NAMALWA (cell line): ENCODE results near the gene SIRPA.

ENCODE experiments used
- DNase-seq: peaks from one replicate; pipeline ENCODE4 v3.0.0-alpha.2; 2015; ENCODE audit warnings: low spot score

The SIRPA gene

DNA sequence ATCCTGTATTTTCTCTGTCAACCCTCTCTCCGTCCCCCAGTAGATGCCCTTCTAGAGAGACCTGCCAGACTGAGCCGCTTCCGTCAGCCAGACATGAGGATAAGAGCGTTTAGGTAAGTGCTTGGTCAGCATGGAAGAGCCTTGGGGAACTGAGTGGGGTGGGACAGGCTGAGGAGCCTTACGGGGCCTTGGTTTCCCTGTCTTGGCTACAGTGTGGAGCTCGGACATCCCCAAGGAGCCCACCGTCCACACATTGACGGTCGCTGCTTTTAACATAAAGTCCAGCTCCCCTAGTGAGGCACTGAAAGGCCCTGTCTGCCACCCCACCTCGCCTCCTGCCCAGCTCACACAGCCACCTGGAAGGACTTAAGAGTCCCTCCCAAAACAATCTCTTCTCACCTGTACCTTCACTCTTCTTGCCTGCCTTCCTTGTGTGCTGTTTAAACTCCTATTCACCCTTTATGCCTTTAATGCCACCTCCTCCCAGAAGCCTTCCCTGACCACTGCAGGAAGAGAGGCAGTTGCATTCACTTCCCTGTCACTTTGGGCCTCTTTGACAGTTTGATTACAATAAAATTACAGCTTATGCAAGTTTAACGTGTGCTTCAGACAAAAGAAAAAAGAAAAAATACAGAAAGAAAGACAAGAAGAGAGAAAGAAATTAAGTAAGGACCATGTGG is 56.4 kb downstream of the SIRPA start:
- DNase-seq: no peak

GRCh38 chr20:1952737-1953530 is 57.7 kb downstream of the SIRPA start:
- DNase-seq: no peak

- DNase-seq: peak; percentile 18
Observed at GRCh38 chr20:1953621-1954020, 58.4 kb downstream of the SIRPA start.

DNA sequence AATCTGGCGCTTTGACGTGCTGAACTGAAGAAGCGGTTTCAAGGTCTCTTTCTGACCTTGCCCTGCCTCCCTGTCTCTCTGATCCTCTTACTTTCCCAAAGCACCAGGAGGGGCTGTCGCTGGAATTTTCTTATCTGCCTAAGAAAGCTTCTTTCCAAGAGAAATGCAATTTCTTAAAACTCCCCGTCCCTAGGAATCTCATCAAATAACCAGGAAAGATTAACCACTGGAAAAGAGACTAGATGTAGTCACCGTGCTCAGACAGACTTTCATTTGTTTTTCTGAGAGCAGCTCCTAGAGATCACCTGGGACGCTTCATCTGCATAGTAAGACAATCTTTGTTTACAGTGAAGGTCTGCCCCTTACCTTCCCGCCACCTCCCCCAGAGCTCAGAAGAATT is 60.0 kb downstream of the SIRPA start:
- DNase-seq: no peak

DNA sequence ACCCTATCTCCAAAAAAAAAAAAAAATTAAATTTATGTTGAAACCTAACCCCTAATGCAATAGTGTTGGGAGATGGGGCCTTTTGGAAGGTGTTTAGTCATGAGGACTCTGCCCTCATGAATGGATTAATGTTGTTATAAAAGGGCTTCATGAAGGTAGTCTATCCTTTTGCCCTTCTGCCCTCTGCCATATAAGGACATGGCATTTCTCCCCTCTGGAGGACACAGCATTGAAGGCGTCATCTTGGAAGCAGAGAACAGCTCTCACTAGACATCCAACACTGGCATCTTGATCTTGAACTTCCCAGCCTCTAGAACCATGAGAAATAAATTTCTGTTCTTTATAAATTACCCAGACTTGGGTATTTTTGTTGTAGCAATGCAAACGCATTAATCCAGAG is 63.2 kb downstream of the SIRPA start:
- DNase-seq: no peak

DNA sequence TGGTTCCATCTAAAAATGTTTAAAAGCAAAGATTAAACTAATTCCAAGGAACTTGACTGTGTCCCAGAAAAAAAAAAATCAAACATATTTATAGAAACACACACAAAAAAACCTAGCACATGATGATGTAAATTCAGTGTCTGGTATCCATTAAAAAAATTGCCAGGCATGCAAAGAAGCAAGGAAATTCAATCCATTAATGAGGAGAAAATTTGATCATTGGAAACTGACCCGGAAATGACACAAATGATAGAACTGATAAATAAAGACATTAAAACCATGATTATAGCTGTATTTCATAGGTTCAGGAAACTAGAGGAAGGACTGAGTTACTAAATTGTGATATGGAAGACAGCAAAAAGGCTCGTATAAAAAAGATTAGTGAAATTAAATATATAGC is 63.9 kb downstream of the SIRPA start:
- DNase-seq: no peak

DNA sequence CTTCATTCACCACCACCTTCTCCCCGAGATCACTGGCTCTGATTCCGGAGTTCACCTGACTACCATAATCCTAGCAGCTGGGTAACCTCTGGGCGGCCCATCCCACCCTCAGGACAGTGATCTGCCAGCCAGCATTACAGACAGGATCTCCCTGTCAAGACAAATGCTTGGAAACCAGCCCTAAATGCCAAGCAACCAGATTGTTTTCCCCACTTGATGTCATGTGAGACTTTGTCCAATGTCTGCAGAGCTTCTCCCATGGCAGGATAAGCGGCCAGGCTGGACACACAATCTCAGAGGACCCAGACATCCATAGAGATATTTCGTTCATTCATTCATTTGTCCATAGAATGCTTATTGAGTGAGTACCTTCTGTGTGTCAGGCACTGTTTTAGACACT is 66.2 kb downstream of the SIRPA start:
- no peak for DNase-seq

DNA sequence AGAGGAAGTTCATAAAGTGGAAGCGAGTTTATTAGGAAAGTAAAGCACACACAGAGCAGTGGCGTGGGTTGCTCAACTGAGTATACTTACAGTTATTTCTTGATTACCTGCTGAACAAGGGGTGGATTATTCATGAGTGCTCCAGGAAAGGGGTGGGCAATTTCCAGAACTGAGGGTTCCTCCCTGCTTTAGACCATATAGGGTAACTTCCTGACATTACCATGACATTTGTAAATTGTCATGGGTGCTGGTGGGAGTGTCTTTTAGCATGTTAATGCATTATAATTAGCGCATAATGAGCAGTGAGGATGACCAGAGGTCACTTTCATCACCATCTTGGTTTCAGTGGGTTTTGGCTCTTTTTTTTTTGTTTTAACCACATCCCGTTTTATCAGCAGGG is 68.9 kb downstream of the SIRPA start:
- DNase-seq: no peak

DNA sequence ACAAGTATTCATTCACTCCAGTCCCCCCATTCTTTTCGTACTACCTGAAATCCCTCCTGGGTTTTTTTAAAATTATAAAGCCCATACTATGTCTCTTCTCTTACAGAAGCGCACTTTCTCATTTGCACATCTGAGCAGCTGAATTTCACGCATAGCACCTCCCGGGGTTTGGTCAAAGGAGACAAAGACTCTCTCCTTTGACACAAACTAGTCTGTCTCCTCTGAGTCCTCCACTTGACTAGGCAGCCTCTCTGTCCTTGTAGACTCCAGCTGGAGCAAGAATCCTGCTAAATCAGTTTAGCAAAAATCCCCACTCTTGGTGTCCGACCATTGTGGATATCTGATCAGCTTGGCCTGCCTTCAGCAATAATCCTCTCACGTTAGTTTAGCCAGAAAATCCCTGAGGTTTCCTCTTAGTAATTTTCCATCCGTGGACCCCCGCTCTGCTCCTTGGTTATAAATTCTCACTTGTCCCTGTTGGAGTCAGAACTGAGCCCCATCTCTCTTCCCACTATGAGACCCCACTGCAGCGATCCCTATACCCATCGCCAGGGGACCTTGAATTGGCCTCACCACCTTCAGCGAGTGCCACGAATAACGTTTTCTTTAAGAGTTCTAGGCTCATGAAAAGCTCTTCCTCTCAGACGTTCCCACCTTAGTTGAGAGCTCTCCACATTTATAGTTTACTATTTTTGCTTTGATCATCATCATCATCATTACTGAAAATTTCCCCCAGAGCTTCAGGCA is 69.6 kb downstream of the SIRPA start:
- no peak for DNase-seq

- DNase-seq: peak; percentile 86
Observed at GRCh38 chr20:1965520-1966351, 70.5 kb downstream of the SIRPA start.

DNA sequence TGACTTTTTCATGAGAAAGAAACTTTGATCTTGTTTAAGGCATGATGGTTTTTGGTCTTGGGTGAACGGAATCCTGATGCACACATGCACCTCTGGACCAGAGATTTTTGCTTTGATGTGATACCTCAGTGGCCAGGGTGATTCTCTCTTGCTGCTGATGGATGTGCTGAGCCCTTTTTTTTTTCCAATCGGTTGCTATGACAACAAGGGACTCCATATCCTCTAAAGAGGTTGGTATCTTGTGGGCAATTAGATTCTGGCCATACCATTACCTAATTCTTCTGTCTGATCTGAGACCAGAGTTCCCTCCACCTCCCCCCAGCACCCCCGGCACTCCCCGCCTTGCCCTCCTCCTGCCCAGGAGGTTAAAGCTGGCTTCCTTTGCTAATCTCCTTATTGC is 73.8 kb downstream of the SIRPA start:
- DNase-seq: no peak

GRCh38 chr20:1971893-1972586 is 76.8 kb downstream of the SIRPA start:
- no peak for DNase-seq

GRCh38 chr20:1973601-1974440 is 78.6 kb downstream of the SIRPA start:
- DNase-seq: no peak

DNA sequence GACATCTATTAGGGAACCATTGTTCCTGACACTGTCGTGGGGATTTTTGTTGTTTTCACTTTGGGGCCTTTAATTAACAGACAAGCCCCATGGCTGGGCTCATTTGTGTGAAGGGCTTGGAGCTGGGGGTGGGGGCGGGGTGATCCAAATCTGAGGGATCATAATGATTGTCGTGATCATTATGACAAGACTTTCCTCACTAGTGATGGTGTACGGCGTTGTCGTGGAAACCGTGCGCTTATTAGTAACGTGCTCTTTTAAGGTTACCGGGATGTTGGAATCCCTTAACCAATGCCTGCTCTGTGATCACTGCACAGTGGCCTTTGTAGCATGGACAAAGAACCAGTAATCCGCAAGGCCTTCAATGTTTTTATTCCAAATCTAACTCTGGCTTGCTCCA is 80.1 kb downstream of the SIRPA start:
- DNase-seq: no peak

GRCh38 chr20:1979106-1979778 is 84.0 kb downstream of the SIRPA start:
- DNase-seq: no peak

DNA sequence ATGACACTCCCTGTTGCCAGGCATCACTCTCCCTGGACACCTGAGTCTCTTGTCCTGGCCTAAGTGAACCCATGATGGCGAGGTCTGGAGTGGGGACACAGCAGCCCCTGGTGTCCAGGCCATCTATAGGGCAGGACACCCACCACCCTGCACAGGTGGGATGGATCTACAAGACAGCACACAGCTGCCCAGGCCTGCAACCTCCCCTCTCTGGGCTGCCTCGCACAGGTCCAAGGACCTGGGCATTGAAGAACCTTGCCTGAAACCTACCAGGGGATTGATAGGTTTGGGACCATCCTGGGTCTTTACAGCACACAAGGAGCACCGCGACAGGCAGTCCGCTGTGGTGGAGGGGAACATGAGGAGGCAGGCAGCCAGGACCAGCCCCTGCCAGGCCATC is 87.5 kb downstream of the SIRPA start:
- DNase-seq: no peak

- no peak for DNase-seq
Observed at GRCh38 chr20:1983301-1983700, 88.1 kb downstream of the SIRPA start.

- DNase-seq: no peak
Observed at GRCh38 chr20:1987826-1988225, 92.6 kb downstream of the SIRPA start.
